Lower leg skin (tissue), 4 donors: ENCODE results near the gene COL4A4. TPM values are rescaled to one million over a fixed set of nuclear protein-coding genes. Genes with fewer than 3 reads are reported as not detected.
"Not testable (repeated sequence)": the region's sequence is repeated elsewhere in the genome, so short reads cannot be mapped to it uniquely, and the experiment has no call there.

Experiments
- DNase-seq, 2 donors: peaks; one replicate each; pipeline ENCODE4 v3.0.0-alpha.2; 2019; ENCODE audit warnings: low spot score in 2 of 2
- H3K4me3 ChIP-seq: fragments of 200-600 bp; sonication (generic); 2 replicates; pipeline ENCODE4 v1.5.1; 2017; ENCODE audit warnings: mild to moderate bottlenecking, low read depth; ENCODE audit not compliant: poor library complexity, severe bottlenecking
- CTCF ChIP-seq, 3 donors: fragments of 450-650 bp; IDR thresholded peaks; one replicate each; pipeline ENCODE4 v1.5.1; 2016; ENCODE audit warnings: antibody characterized with exemption in 3 of 3, mild to moderate bottlenecking in 3 of 3, moderate library complexity in 2 of 3
- POLR2A ChIP-seq, 2 donors: fragments of 450-650 bp; IDR thresholded peaks; one replicate each; pipeline ENCODE4 v1.6.1; 2016 to 2017; ENCODE audit warnings: antibody characterized with exemption in 2 of 2, mild to moderate bottlenecking in 1 of 2, moderate library complexity in 1 of 2
- WGBS, 2 donors: methylation state at CpG; one replicate each; pipeline ENCODE4 v1.1.5; 2018; 5-methylcytosine and 5-hydroxymethylcytosine counted together
- intact Hi-C: fragments of 100-400 bp; cut with DNase I; formaldehyde crosslinking; loops from one replicate; pipeline ENCODE4 v1.15.0; 2023; ENCODE audit warnings: low total_unique reads
- total RNA-seq, 4 donors: library from RNA; depleted of rRNA; stranded (reverse); fragments of >200 nt; gene quantifications; one replicate each; pipeline ENCODE4 v1.1.0, GENCODE V29; 2016

COL4A4 gene
- total RNA-seq, 4 donors from 2014 or later: 0.04 to 0.58 (median 0.18) TPM

- TF ChIP-seq POLR2A (IDR thresholded peaks at IDR 0.05): no peak
- no peak for TF ChIP-seq CTCF (IDR thresholded peaks at IDR 0.05)
- no peak for DNase-seq
- intact Hi-C loops: no loop called here
- WGBS, 2 donors: 71 to 86% methylated on average over 4 of the region's 4 CpGs
- no peak overlapping the region for H3K4me3 ChIP-seq
These were observed 68.7 kb downstream of the COL4A4 start for GRCh38 chr2:227095346-227095745.

GRCh38 chr2:227082286-227082685 lies 81.7 kb downstream of the COL4A4 start:
- intact Hi-C loops: no loop called here
- no peak overlapping the region for H3K4me3 ChIP-seq
- WGBS, 2 donors: 50 to 66% methylated on average over 1 of the region's 1 CpG
- no peak for DNase-seq
- no peak for TF ChIP-seq POLR2A (IDR thresholded peaks at IDR 0.05)
- no peak for TF ChIP-seq CTCF (IDR thresholded peaks at IDR 0.05)

DNA sequence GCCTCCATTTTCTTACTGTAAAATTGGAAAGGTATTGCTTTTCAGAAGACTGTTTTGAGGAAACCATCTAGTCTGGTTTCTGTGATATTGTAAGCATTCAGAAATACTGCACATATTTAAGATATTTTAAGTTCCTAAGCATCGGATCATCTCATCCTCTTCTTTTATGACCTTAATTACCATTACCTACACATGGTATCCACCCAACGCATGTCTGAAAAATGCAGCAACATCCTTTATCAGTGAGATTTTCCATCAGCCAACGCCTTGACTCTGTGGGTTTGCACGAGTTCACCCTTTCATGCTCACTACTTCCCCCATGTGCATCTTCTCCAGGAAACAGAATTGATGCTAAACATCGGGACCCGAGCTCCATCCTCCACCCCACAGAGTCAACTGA lies 84.3 kb downstream of the COL4A4 start:
- no peak for DNase-seq
- no peak overlapping the region for H3K4me3 ChIP-seq
- no peak for TF ChIP-seq POLR2A (IDR thresholded peaks at IDR 0.05)
- no peak for TF ChIP-seq CTCF (IDR thresholded peaks at IDR 0.05)
- intact Hi-C loops: no loop called here
- WGBS, 2 donors: 75 to 80% methylated on average over 6 of the region's 6 CpGs

GRCh38 chr2:227065065-227065464 lies 98.9 kb downstream of the COL4A4 start:
- DNase-seq, H3K4me3 ChIP-seq, intact Hi-C loops: not testable (repeated sequence)
- 82 to 95% methylated on average over 9 to 14 of the region's 14 CpGs for WGBS, 2 donors

- no peak overlapping the region for H3K4me3 ChIP-seq
- DNase-seq: no peak
- 80% methylated on average over 5 of the region's 5 CpGs for WGBS, 2 donors
- no peak for TF ChIP-seq CTCF (IDR thresholded peaks at IDR 0.05)
- TF ChIP-seq POLR2A (IDR thresholded peaks at IDR 0.05): no peak
- intact Hi-C loops: no loop called here
These were observed 105.1 kb downstream of the COL4A4 start for GRCh38 chr2:227058888-227059399.

DNA sequence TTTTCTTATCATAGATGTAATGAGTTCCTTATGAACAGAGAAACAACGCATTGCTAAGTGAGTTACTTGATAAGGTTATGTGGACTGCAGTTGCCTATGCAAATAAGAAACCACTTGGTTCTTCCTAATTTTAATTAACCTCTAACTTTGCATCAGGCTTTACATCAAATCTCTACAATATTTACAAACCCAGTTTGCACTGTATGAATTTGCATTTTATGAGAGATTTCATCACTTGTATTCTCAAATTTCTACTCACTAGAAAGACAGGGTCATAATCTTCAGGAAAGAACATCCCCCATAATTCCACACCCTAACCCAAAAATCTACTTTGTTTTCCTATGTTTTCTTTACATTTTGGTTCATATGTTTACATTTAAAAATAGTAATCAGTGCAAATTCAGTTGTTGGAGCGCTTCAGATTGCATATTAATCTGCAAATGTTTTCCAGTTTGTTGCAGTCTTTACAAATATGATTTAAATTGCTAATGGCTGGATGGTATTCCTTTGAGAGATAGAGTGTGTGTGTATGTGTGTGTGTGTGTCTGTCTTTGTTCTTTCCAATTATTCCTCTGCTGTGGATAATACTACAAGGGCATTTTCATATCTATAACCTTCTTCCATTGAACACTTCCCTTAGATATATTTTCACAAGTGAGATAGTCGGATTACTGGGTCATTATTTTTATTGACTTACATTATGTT lies 106.1 kb downstream of the COL4A4 start:
- intact Hi-C loops: no loop called here
- H3K4me3 ChIP-seq: no peak overlapping the region
- no peak for DNase-seq
- WGBS, 2 donors: 81 to 90% methylated on average over 3 of the region's 3 CpGs
- TF ChIP-seq POLR2A (IDR thresholded peaks at IDR 0.05) (no peak), CTCF (IDR thresholded peaks at IDR 0.05) (no peak)
